ENCODE measurements around the gene HELZ.

HELZ gene

DNA sequence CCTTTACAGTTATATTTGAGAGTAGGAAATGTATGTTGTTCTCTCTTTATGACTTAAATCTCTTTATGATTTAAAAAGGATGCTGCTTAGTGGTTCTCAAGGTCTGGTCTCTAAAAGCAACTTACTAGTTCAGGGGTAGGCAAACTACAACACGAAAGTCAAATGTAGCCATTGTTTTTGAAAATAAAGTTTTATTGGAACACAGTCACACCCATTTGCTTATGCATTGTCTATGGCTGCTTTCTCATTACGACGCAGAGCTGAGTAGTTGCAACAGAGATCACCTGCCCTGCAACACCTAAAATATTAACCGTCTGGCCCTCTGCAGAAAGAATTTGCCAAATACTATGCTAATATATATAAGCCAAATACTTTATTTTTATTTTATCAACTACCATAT lies 58.2 kb downstream of the HELZ start:
- DNase-seq (ENCODE audit: low read depth in 3 of 3), result no peak

DNA sequence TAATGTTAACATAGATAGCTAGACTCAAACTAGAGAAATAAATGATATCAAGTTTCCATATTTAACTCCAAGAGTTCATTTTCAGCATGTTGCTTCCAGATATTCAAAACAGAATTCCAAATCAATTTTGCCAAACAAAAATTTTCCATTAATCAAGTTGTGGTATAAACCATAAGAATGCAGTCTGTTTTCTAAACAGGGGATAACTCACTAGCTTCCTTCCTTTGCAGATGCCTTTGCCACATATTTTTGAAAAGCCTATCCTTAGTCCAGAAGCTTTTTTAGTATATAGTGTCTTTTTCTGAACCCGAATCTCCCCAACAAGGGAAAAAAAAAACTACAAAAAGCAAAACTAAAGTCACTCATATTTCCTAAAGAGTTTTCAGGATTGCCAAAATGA lies 61.5 kb downstream of the HELZ start:
- DNase-seq (ENCODE audit: low read depth in 3 of 3), result no peak

DNA sequence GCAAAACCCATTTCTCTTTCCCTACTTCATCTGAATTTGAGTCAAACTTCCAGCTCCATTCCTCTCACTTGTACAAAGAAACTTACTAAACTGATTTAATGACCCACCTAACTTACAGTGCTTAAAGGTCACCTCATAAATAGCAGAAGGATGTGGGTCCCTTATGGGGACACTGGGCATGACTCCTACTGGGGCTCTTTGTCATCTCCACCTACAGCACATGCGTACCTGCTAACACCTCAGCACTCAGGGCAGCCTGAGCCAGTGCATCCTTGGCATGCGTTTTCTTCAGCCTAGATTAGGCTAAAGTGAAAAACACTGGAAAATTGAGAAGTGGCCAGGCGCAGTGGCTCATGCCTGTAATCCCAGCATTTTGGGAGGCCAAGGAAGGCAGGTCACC lies 63.2 kb downstream of the HELZ start:
- DNase-seq (ENCODE audit: low read depth in 3 of 3), result no peak

- no peak for DNase-seq (ENCODE audit: low read depth in 3 of 3)
Observed at GRCh38 chr17:67180275-67180674, 64.7 kb downstream of the HELZ start.

GRCh38 chr17:67178555-67178954 lies 66.4 kb downstream of the HELZ start:
- DNase-seq (ENCODE audit: low read depth in 3 of 3), result no peak

DNA sequence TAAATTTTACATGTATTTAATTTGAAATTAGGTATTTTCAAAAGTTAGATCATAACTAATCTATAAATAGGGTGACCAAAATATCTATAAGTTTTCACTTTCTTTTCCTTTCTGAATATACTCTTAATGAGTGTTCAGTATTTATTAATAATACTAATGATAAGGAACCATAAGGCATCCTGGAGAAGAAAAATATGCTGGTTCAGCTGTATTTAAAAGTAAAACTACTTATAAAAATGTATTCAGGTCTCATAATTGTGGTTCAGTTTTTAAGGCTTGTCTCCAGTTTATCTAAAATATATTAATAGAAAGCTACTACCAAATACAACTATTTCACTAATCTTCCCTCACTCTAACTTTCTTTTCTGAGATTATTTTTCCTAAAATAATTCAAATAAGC lies 67.3 kb downstream of the HELZ start:
- no peak for DNase-seq (ENCODE audit: low read depth in 3 of 3)

GRCh38 chr17:67174190-67174589 lies 70.8 kb downstream of the HELZ start:
- no peak for DNase-seq (ENCODE audit: low read depth in 3 of 3)

- DNase-seq (ENCODE audit: low read depth in 3 of 3), result no peak
Observed at GRCh38 chr17:67171560-67171959, 73.4 kb downstream of the HELZ start.

DNA sequence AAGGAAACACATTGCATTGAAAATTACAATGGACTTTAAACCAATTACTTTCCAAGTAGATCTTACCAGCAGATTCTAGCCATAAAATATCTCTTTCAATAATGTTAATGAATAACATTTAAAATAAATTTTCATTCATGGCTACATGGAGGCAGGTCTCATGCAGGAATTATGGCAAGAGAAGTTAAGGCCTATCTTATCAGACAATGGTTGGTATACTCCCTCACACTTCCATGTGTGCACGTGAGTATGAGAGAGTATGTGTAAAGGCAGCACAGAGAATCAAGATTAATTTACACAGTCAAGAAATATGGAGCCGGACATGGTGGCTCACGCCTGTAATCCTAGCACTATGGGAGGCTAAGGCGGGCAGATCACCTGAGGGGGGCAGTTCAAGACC lies 76.5 kb downstream of the HELZ start:
- no peak for DNase-seq (ENCODE audit: low read depth in 3 of 3)

- no peak for DNase-seq (ENCODE audit: low read depth in 3 of 3)
Observed at GRCh38 chr17:67165201-67165600, 79.8 kb downstream of the HELZ start.

- no peak for DNase-seq (ENCODE audit: low read depth in 3 of 3)
Observed at GRCh38 chr17:67164302-67164701, 80.7 kb downstream of the HELZ start.

- DNase-seq (ENCODE audit: low read depth in 3 of 3), result no peak
Observed at GRCh38 chr17:67162771-67163170, 82.2 kb downstream of the HELZ start.

- DNase-seq (ENCODE audit: low read depth in 3 of 3), result no peak
Observed at GRCh38 chr17:67161573-67161972, 83.4 kb downstream of the HELZ start.

GRCh38 chr17:67160791-67161190 lies 84.2 kb downstream of the HELZ start:
- DNase-seq (ENCODE audit: low read depth in 3 of 3), result no peak

DNA sequence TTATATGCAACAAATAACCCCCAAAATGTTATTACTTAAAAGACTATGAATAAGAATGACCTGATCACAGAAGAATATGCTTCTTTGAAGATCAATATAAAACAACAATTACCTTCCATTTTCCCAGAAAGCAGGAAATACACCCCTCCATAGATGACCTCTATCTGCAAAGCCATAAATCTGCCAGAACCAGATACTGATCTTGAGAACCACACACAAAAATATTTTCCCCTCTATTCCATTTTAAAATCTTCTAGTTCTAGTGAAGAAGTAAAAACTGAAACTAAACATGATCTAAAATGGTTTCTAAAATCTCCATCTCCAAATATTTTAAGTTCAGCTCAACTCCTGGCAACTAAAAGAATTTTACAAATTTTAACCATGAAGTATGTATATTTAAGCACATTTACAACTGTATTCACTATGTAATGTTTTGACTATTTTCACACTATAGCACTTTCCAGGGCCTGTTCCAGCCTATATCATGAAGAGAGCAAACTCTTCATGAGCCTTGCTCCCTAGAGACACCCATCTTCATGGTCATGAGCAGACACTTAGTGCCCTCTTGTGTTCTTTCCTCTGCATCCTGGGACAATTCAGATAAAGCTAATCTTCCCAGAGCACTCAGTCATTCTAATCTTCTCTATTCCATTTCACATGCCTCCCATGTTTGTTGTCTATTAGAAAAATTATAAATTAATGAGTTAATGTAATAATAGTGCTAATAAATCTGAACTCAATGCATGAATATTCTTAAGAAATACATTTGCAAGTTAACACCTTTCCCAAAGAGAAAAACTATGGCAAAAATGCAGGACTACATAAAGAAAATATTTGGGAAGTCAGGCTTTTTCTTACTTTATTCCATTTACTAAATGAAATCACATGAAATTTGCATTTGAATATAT lies 87.0 kb downstream of the HELZ start:
- DNase-seq (ENCODE audit: low read depth in 3 of 3), result no peak

- peak in 1 of 3 donors; percentile 2 for DNase-seq (ENCODE audit: low read depth in 3 of 3)
Observed at GRCh38 chr17:67156269-67157199, 88.5 kb downstream of the HELZ start.

GRCh38 chr17:67152824-67153223 lies 92.2 kb downstream of the HELZ start:
- DNase-seq (ENCODE audit: low read depth in 3 of 3), result no peak

DNA sequence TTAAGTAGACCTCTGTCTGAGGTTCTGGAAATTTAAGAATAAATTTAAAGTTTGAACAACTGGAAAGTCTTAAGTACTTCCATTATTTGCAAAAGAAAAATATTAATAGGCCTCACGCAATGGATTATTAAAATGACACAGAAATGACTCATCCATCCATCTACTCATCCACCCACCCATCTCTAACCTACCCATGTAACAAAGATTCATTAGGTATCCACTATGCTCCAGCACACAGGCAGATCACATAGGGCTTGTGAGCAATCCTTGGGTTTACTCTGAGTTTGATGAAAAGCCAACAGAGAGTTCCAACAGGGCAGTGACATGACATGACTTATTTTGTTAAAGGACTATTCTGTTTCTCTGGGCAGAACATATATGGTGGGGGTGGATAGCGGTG lies 93.3 kb downstream of the HELZ start:
- DNase-seq (ENCODE audit: low read depth in 3 of 3), result no peak

GRCh38 chr17:67150826-67151225 lies 94.2 kb downstream of the HELZ start:
- DNase-seq (ENCODE audit: low read depth in 3 of 3), result no peak

DNA sequence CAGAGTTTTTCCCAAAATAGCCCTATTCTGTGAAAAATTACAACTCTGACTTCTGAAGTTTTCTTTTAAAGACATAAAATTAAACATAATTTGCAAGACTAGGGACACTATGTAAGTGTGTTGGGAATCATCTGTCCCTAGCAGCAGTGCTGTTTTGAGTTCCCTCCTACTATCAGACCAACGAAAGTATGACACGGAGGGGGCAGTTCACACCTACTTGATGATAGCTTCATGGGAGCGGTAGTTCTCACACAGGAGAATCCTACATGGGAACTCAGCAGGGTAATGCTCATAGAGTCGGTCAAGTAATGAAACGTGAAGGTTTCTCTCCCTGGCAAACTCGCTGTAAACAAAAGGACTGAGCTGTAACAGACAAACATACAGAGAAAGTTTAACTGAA lies 96.6 kb downstream of the HELZ start:
- no peak for DNase-seq (ENCODE audit: low read depth in 3 of 3)

DNA sequence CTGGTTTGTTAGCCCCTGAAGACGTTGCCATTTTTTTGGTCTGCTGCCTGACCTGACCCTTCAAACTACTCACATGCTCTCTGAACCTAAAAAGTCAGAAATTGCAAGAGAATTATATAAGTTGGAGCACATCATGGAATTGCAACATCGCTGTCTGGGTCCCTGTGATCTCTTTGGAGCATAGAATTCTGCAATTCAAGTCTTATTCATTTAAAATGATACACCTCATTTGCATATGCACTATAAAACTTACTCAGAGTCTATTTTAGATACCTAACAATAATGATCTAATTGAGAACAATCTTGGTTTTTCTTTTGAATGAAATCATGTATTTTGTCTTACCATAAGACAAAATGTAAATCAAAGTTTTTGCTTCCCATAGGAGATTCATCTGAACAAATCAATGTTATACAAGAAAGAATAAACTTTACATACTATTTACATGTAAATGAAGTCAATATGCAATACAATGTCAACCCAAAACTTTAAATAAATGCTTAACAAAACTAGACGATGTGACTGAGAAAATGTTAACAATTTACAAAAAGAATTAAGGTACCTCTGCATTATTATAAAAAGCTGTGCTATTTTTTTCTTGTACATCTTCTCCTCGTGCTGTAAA lies 99.7 kb downstream of the HELZ start:
- no peak for DNase-seq (ENCODE audit: low read depth in 3 of 3)

GRCh38 chr17:67143318-67143717 lies 101.7 kb downstream of the HELZ start:
- no peak for DNase-seq (ENCODE audit: low read depth in 3 of 3)
